Spleen (tissue), 7 donors: ENCODE measurements around the gene ACKR2.

Experiments
- CTCF ChIP-seq, 11 experiments: fragments of 200-600 bp in 7 of 11; fragments of 450-650 bp in 4 of 11; sonication (generic) in 4 of 11; IDR thresholded peaks in 8 of 11; conservative IDR thresholded peaks in 3 of 11; 1 replicate in 7 of 11; 2 replicates in 4 of 11; pipeline versions ENCODE4 v1.4.0 to v1.8.0; 2016 to 2021; ENCODE audit warnings: antibody characterized with exemption in 11 of 11, inconsistent platforms in 4 of 11, mild to moderate bottlenecking in 1 of 11
- POLR2A ChIP-seq, 3 donors: fragments of 450-650 bp; IDR thresholded peaks; one replicate each; pipeline ENCODE4 v1.5.1; 2017; ENCODE audit warnings: antibody characterized with exemption in 3 of 3, mild to moderate bottlenecking in 1 of 3
- POLR2AphosphoS5 ChIP-seq, 3 donors: sonication (generic); formaldehyde crosslinking; IDR thresholded peaks; one replicate each; pipeline ENCODE4 v1.5.1; 2017; ENCODE audit warnings: antibody characterized with exemption in 3 of 3
- donor health status: DM: no; HTN: no; CAD: no; lungs with moderate emphysema.
- donor health status: DM: no; HTN: no; CAD: no.
- donor health status: DM: no; HTN: no; CAD: no.

DNA sequence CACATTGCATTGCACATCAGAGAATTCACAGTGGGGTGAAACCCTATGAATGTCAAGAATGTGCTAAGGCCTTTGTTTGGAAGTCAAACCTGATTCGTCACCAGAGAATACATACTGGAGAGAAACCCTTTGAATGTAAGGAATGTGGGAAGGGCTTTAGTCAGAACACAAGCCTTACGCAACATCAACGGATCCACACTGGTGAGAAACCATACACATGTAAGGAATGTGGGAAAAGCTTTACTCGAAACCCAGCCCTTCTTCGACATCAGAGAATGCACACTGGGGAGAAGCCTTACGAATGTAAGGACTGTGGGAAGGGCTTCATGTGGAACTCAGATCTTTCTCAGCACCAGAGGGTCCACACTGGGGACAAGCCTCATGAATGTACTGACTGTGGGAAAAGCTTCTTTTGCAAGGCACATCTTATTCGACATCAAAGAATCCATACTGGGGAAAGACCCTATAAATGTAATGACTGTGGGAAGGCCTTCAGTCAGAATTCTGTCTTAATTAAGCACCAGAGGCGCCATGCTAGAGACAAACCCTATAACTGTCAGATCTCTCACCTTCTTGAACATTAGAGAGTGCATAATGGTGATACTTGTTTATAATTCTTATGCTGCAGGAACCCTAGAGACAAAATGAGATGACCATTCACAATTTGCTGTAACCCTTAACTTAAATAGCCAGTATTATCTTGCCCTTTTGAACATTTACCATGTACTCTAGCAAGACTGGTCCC lies 105.7 kb downstream of the ACKR2 start:
- TF ChIP-seq CTCF (IDR thresholded peaks at IDR 0.05 in 8 of 11, conservative IDR thresholded peaks at IDR 0.05 in 3 of 11) (no peak), POLR2A (IDR thresholded peaks at IDR 0.05) (no peak), POLR2AphosphoS5 (IDR thresholded peaks at IDR 0.05) (no peak)
